Transverse colon (tissue), 4 donors: ENCODE results near the gene MAP2K6.
A peak's percentile ranks its signal among the peaks of the same experiment; 100 is the strongest.

Source experiments
- CTCF ChIP-seq, 5 experiments: fragments of 200-600 bp in 3 of 5; fragments of 450-650 bp in 2 of 5; sonication (generic) in 3 of 5; IDR thresholded peaks; 1 replicate in 2 of 5; 2 replicates in 3 of 5; pipeline ENCODE4 v1.5.1; 2016 to 2017; ENCODE audit warnings: antibody characterized with exemption in 5 of 5, inconsistent platforms in 3 of 5, mild to moderate bottlenecking in 2 of 5, moderate library complexity in 1 of 5
- EP300 ChIP-seq: sonication (generic); formaldehyde crosslinking; IDR thresholded peaks from one replicate; pipeline ENCODE4 v1.6.1; 2017; ENCODE audit warnings: antibody characterized with exemption, low read depth
- POLR2AphosphoS5 ChIP-seq, 3 donors: sonication (generic); formaldehyde crosslinking; IDR thresholded peaks; one replicate each; pipeline ENCODE4 v1.6.1; 2016; ENCODE audit warnings: antibody characterized with exemption in 3 of 3

- no peak for TF ChIP-seq CTCF (IDR thresholded peaks at IDR 0.05)
- peak in 2 of 3 donors; percentile 62 to 69 for TF ChIP-seq POLR2AphosphoS5 (IDR thresholded peaks at IDR 0.05)
- no peak for TF ChIP-seq EP300
These were observed 62.9 kb downstream of the MAP2K6 start for GRCh38 chr17:69477204-69477902.
